ENCODE data around the gene NOL9. TPM values are rescaled to one million over a fixed set of nuclear protein-coding genes. Genes with fewer than 3 reads are reported as not detected.
"Not testable (repeated sequence)": the region's sequence is repeated elsewhere in the genome, so short reads cannot be mapped to it uniquely, and the experiment has no call there.

The NOL9 gene
- total RNA-seq, 2 experiments from 2014 or later: 52.3 to 54.1 TPM

- DNase-seq (no peak), ATAC-seq (ENCODE audit: poor library complexity) (no peak)
- Mint-ChIP-seq H3K4me1 (ENCODE audit: low read depth) (no peaks in the 10 kb centered on the region), H3K36me3 (ENCODE audit: low read depth) (no peaks in the 10 kb centered on the region), H3K27ac (no peak overlapping the region), H3K4me3 (no peak overlapping the region), H3K27me3 (no peaks in the 10 kb centered on the region), H3K9me3 (peaks cover 3% of the 10 kb centered on the region)
- Histone ChIP-seq H3K27ac (ENCODE audit: low read depth in 1 of 2, low read length in 2 of 2) (no peak overlapping the region), H3K4me3 (ENCODE audit: low read length) (no peak overlapping the region), H3K9me3 (ENCODE audit: control insufficient read depth in 1 of 2, insufficient read depth in 1 of 2, low read length in 2 of 2) (peaks cover 0 to 9% of the 10 kb centered on the region in 2 experiments), H3K4me1 (ENCODE audit: insufficient read depth, low read length) (no peaks in the 10 kb centered on the region), H3K27me3 (ENCODE audit: control insufficient read depth in 1 of 2, insufficient read depth in 2 of 2, low read length in 2 of 2) (peaks cover 0 to 3% of the 10 kb centered on the region in 2 experiments), H3K36me3 (ENCODE audit: insufficient read depth, low read length) (no peaks in the 10 kb centered on the region)
- ChIA-PET CTCF (no interaction called here), POLR2A (no interaction called here)
- TF ChIP-seq CTCF (IDR thresholded peaks at IDR 0.05): no peak
- intact Hi-C loops (cut with DNase I, micrococcal nuclease): no loop called here
These were observed 15.8 kb upstream of the NOL9 start for GRCh38 chr1:6570100-6570499.

- no peak overlapping the region for H3K4me3 Mint-ChIP-seq
- no peak for TF ChIP-seq CTCF (IDR thresholded peaks at IDR 0.05)
- no peaks in the 10 kb centered on the region for H3K36me3 ChIP-seq (ENCODE audit: insufficient read depth, low read length)
- no peaks in the 10 kb centered on the region for H3K27me3 Mint-ChIP-seq
- ATAC-seq (ENCODE audit: poor library complexity) (no peak), DNase-seq (no peak)
- H3K4me1 ChIP-seq (ENCODE audit: insufficient read depth, low read length): no peaks in the 10 kb centered on the region
- no peak overlapping the region for H3K27ac ChIP-seq (ENCODE audit: low read depth in 1 of 2, low read length in 2 of 2)
- H3K4me1 Mint-ChIP-seq (ENCODE audit: low read depth): no peaks in the 10 kb centered on the region
- H3K36me3 Mint-ChIP-seq (ENCODE audit: low read depth): no peaks in the 10 kb centered on the region
- H3K27ac Mint-ChIP-seq: no peak overlapping the region
- intact Hi-C loops (cut with DNase I, micrococcal nuclease): no loop called here
- peaks cover 0 to 9% of the 10 kb centered on the region in 2 experiments for H3K9me3 ChIP-seq (ENCODE audit: control insufficient read depth in 1 of 2, insufficient read depth in 1 of 2, low read length in 2 of 2)
- ChIA-PET POLR2A (no interaction called here), CTCF (no interaction called here)
- no peaks in the 10 kb centered on the region for H3K27me3 ChIP-seq (ENCODE audit: control insufficient read depth in 1 of 2, insufficient read depth in 2 of 2, low read length in 2 of 2)
- H3K9me3 Mint-ChIP-seq: peaks cover 3% of the 10 kb centered on the region
- H3K4me3 ChIP-seq (ENCODE audit: low read length): no peak overlapping the region
These were observed 14.7 kb upstream of the NOL9 start for GRCh38 chr1:6569033-6569432.

- Mint-ChIP-seq H3K27me3 (no peaks in the 10 kb centered on the region), H3K4me3 (no peak overlapping the region), H3K27ac (no peak overlapping the region), H3K36me3 (ENCODE audit: low read depth) (no peaks in the 10 kb centered on the region), H3K9me3 (no peaks in the 10 kb centered on the region), H3K4me1 (ENCODE audit: low read depth) (no peaks in the 10 kb centered on the region)
- Histone ChIP-seq H3K36me3 (ENCODE audit: insufficient read depth, low read length) (no peaks in the 10 kb centered on the region), H3K27me3 (ENCODE audit: control insufficient read depth in 1 of 2, insufficient read depth in 2 of 2, low read length in 2 of 2) (no peaks in the 10 kb centered on the region), H3K4me1 (ENCODE audit: insufficient read depth, low read length) (peaks cover under 1% of the 10 kb centered on the region), H3K4me3 (ENCODE audit: low read length) (no peak overlapping the region), H3K9me3 (ENCODE audit: control insufficient read depth in 1 of 2, insufficient read depth in 1 of 2, low read length in 2 of 2) (no peaks in the 10 kb centered on the region), H3K27ac (ENCODE audit: low read depth in 1 of 2, low read length in 2 of 2) (no peak overlapping the region)
- TF ChIP-seq CTCF (IDR thresholded peaks at IDR 0.05): no peak
- POLR2A ChIA-PET: no interaction called here
- no peak for DNase-seq
- CTCF ChIA-PET: no interaction called here
- no peak for ATAC-seq (ENCODE audit: poor library complexity)
- intact Hi-C loops (cut with DNase I, micrococcal nuclease): no loop called here
These were observed 6.0 kb upstream of the NOL9 start for GRCh38 chr1:6560267-6560666.

GRCh38 chr1:6559161-6559560, 4.8 kb upstream of the NOL9 start:
- H3K36me3 ChIP-seq (ENCODE audit: insufficient read depth, low read length); DNase-seq; H3K4me1 Mint-ChIP-seq (ENCODE audit: low read depth); H3K9me3 Mint-ChIP-seq; H3K4me1 ChIP-seq (ENCODE audit: insufficient read depth, low read length); H3K4me3 ChIP-seq (ENCODE audit: low read length); H3K27me3 Mint-ChIP-seq; POLR2A ChIA-PET; H3K9me3 ChIP-seq (ENCODE audit: control insufficient read depth in 1 of 2, insufficient read depth in 1 of 2, low read length in 2 of 2); H3K27ac Mint-ChIP-seq; H3K4me3 Mint-ChIP-seq; ATAC-seq (ENCODE audit: poor library complexity); H3K36me3 Mint-ChIP-seq (ENCODE audit: low read depth); H3K27me3 ChIP-seq (ENCODE audit: control insufficient read depth in 1 of 2, insufficient read depth in 2 of 2, low read length in 2 of 2); H3K27ac ChIP-seq (ENCODE audit: low read depth in 1 of 2, low read length in 2 of 2): not testable (repeated sequence)
- intact Hi-C loops (cut with DNase I, micrococcal nuclease): loop anchor here (10.0 kb wide), 2 partner anchors 46 to 226 kb away; partner anchors contain the start of genes CAMTA1 (in 1 of the 2) and KLHL21 (in 1 of the 2)
- CTCF ChIA-PET: interaction anchor here (1.6 kb wide), 1 partner anchor 87 kb away, joined by 4 read pairs; no protein-coding TSS in a partner anchor
